Measurements from ENCODE around the gene SMDT1.
A peak's percentile ranks its signal among the peaks of the same experiment; 100 is the strongest.
"Not testable (repeated sequence)": the region's sequence is repeated elsewhere in the genome, so short reads cannot be mapped to it uniquely, and the experiment has no call there.

Gene SMDT1

DNA sequence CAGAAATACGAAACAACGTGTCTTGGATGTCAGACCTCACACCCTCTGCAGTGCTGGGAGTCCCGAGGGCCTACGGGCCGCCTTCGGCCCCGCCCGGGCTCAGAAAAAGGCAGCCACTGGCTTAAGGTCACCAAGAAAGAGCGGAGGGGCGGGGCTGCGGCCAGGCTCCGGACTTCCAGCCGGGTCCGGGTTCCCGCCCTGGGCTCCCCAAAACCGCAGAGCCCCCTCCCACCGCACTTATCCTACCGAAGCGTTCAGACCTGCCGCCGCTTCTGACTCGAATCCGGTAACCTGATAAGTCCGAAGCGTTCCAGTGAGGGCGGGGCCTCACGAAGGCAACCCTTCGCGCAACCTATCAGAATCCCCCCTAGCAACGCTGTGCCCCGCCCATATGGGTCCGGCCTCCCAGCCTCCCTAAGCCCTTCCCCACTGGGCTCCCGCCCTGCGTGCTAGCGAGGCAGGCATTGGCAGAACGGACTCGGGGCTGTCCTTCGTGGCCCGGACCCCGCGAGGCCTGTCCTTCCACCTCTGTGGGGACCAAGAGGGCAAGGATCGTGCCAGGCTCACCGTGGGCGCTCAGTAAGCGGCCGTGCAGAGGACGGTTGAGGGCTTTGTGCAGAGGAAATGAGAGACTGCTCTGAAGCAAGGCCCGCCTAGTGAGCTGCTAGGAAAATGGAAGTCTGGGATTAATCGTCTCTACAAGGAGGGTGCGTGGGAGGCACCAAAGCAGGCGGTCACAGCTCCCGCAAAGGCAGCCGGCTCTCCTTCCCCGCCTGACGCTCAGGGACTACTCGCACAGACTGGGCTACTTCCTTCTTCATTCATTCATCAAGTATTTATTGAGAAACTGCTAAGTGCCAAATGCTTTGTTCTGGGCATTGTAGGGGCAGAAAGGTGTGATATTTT lies 8.7 kb upstream of the SMDT1 start, which contains the start of gene NAGA:
TSS of gene NAGA (minus strand) at position 296 of the 906 bp plus-strand sequence. CDS start 515 bp downstream, outside the sequence.
- DNase-seq: peak; percentile 72

DNA sequence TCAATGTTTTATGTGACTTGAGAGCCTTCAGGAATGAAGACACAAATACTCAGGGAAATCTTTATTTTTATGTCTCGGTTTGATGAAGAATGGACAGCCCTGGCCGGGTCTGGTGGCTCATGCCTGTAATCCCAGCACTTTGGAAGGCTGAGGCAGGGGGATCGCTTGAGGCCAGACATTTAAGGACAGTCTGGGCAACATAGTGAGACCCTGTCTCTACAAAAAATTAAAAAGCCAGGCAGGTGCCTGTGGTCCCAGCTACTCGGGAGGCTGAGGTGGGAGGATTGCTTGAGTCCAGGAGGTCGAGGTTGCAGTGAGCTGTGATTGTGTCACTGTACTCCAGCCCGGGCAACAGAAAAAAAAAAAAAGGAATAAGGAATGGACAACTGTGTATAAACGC lies 8.0 kb upstream of the SMDT1 start:
- DNase-seq: not testable (repeated sequence)

DNA sequence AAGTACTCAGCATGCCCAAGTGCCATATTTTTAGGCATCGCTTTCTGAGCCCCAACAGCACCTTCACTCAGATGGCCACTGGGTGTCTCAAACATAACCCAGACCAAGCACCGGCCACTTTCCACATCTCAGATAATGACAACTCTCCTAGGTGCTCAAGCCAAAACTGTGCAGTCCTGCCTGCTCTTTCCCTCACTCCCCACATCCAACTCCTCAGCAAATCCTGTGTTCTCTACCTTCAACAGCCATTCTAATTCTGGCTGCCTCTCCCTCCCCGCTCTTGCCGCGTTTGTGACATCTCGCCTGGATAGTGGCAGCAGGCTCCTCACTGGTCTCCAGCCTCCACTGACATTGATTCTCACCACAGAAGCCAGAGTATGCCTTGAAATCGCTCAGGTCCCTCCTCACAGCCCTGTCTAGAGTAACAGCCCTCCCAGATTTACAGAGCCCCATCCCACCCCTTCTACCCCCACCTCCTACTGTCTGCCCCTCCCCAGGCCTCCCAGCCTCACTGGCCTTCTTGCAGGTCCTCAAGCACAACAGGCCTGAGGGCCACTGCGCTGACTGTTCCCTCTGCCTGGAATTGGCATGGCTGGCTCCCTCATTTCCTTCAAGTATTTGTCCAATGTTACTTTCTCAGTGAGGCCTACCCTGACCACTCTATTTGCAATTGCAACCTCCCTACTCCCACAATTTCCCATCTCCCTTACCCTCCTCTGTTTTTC lies 6.7 kb upstream of the SMDT1 start:
- no peak for DNase-seq

DNA sequence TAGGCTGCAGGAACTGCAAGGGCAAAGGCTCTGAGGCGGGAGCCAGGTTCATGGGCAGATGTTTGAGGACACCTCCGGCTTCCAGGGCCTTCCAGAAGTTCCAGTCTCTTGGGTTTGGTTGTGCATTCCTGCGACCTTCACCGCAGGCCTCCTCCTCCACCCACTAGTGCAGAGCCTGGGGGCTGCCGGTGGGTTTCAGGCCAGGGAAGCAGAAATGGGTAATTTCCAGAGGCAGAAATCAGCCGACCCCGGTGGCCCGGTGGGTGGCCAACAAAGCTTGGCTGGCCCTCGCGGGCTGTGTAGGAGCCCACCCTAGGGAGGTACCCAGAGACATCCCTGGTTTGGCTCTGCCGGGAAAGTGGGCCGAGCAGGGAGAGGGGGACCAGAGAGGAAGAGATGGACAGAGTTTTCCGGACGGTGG lies 5.9 kb upstream of the SMDT1 start:
- no peak for DNase-seq

DNA sequence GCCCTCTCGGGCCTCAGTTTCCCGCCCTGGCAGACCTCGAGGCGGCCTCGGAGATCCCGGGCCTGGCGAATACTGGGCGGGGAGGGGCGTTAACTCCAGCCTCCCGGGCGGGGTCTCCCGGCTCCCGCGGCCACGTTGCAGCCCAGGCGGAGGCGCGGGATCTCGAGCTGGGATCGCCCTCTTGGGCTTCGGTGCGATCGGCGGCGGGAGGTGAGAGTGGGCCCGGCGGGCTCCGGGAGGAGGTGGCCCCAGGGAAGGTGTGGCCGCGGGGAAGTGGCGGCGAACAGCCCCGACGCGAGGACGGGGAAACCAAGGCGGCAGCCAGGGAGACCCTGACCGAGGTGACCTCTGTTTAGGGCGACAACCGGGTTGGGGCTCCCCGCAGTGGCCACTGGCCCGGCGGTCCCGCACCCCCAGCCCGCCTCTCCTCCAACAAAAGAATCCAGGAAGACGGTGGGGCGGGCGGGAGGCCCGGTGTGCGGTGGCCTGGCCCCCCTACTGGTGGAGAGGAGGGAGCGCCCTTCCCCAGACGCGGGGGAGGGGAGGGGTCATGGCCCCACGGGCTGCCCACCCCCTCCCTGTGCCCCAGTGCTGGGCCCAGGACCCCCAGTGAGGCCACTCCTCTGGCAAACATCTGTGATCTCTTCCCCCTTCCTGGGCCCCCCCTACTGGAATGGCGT lies 5.2 kb upstream of the SMDT1 start, which contains the start of gene PHETA2:
TSS of gene PHETA2 (plus strand) at position 117 of the 680 bp plus-strand sequence. CDS start 3,046 bp downstream, outside the sequence.
- no peak for DNase-seq

DNA sequence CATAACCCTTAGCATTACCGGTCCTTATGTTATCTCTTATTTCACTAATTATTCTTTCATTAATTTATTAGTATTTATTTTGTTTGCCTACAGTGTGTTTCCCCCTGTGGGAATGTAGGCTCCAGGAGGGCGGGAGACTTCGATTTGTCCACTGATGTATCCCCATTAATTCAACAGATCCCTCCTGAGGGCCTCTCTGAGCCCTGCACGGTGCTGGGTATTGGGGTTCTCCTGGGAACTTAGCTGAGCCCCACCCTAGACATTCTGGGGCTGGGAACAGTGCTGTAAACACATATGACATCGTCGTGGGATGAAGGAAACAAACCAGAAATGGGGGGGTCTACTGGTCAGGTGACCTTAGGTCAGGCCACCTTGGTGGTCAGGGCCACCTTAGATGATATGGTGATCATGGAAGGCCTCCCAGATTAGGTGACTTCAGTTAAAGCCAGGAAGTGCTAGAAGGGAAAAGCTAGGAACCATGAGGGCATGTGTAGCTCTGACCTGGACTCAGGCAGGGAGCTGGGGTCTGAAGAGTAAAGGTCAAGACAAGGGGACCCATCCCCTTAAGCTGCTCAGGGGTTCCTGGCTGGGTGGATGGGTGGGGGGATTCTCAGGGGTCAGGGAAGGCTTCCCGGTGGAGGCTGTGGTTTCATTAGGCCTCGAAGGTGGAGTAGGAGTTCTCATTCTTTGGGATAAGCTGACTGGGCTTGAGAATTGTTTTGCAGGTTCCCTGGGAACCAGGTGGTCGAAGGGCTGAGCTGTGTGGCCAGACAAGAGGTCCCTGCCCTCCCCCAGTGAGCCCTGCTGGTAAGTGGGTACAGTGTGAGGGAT lies 4.4 kb upstream of the SMDT1 start:
- no peak for DNase-seq

DNA sequence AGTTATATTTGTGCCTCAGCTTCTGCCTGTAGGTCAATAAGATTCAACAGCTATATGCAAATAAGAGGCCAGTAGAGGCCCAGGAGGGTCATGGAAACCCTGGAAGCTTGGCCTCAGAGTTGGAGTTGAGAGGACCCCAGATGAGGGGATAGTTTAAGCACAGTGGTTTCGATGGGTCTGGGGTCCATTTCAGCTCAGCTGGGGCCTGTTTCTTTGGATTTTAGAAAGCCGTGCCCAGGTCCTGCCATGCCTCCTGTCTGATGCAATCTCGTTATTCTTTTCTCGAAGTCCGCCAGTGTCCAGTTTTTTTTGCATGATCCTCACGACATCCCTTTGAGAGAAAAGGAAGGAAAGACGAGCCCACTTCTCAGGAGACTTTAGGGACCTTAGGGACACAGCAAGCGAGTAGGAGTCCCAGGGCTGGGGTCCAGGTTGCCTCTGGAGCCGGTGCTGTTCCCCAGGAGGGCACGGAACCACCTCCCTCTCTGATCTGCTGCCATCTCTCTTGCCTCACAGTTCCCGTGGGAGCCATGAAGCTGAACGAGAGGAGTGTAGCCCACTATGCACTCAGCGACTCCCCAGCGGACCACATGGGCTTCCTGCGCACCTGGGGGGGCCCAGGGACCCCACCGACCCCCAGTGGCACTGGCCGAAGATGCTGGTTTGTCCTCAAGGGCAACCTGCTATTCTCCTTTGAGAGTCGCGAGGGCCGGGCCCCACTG lies 2.6 kb upstream of the SMDT1 start:
- DNase-seq: no peak

DNA sequence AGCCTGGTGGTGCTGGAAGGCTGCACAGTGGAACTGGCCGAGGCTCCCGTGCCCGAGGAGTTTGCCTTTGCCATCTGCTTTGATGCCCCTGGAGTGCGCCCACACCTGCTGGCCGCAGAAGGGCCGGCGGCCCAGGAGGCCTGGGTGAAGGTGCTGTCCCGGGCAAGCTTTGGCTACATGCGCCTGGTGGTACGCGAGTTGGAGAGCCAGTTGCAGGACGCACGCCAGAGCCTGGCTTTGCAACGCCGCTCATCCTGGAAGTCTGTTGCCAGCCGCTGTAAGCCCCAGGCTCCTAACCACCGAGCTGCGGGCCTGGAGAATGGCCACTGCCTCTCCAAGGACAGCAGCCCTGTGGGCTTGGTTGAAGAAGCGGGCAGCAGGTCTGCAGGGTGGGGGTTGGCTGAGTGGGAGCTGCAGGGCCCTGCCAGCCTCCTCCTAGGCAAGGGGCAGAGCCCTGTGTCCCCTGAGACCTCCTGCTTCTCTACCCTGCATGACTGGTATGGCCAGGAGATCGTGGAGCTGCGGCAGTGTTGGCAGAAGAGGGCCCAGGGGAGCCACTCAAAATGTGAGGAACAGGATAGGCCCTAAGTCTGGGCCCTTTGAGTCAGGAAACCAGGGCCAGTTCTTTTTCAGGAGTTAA lies 1.9 kb upstream of the SMDT1 start:
- DNase-seq: no peak

DNA sequence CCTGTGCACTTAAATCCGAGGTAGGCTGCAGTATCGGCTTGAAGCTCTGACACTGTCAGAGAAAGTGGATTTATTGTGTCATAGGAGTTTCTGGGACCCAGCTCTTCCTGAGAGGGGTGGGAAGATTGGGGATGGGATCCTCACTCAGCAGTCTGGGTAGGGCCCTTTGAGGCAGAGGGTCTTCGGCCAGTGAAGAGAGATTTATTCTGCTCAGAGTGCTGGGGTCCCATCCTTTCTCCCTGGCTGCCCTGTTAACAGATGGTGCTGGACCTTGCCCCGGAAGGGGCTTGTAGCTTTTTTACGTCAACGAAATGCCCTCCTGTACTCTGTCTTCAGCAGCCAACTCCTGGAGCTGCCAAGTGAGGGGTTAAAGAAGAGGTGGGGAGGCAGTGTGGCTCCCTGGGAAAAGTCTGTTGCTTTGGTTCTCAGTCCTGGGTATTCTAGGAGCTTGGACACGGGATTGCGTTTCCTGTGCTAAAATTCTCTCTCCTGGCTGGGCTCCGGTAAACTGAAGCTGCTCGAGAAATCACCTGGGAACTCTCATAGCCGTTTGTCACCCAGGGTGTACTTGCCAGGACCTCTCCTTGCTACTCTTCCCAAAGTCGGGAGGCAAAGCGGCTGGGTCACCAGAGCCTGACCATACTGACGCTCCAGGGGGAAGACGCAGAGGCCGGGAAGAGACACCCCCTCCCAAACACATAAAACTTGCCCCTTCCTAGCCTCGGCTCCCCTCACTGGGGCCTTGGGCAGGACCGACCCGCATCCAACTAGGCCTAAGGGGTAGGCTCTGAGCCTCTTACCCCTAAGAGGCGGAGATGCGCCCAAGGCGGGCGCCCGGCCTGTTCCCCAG lies 806 bp upstream of the SMDT1 start:
- no peak for DNase-seq

DNA sequence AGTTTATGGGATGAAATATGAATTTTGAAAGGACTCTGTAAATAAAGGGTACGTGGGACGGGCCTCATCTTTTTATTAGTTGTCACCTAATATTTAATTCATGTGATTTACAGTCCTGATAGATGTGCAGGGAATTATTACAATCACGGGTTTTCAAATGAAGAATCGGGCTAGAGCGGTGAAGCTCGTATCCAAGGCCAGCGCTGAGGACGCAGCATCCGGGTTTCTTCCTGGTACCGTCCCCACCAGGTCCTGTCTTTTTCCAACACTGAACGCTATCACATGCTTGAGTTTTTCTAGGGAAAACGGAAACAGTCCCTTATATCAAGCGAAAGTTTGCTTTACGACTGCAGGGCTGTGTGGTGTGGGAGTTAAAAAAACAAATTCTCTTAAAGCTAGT lies 787 bp downstream of the SMDT1 start:
- no peak for DNase-seq

DNA sequence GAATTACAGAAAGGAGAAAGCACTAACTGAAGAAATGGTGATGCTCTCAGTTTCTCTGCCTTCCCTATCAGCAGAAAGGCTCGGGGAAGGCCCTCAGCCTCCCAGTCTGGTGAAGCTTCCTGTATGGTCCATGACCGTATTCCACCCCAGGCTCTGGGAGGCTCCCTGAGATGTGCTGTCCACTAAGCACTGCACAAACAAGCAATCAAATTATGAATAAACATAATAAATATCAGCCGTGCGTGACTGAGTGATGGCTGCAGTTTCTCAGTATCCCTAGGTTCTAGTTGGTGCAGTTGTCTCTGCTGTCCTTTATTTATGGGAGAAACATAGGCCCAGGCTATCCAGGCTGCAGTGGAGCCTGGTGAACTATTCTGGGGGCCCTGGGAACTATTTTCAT lies 3.6 kb downstream of the SMDT1 start:
- DNase-seq: no peak

DNA sequence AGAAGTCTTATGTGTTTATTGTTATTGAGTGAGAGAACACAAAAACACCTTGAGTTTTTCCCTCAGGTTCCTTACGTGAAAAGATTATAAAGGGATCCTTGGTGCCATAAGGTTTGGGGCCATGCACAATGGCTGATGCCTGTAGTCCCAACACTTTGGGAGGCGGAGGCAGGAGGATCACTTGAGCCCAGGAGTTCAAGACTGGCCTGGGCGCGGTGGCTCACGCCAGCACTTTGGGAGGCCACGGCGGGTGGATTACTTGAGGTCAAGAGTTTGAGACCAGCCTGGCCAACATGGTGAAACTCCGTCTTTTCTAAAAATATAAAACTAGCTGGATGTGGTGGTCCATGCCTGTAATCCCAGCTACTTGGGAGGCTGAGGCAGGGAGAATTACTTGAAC lies 5.4 kb downstream of the SMDT1 start:
- DNase-seq: no peak

DNA sequence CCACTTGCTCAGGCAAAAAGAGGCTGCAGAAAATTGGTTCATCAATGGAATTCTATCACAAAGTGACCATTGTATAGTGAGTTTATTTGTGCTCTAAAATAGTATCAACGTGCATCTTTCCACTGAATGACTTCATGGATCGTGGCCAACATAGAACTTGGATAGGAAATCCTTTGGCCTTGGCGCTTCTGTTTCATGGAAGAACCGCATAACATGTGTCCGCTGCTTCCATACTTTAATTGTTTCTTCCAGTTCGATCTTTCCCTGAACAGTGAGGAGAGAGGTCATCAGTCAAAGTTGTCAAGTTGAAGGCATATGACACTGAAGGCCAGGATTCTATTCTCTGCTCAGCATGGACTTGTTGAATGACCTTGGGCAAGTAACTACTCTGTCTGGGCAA lies 6.6 kb downstream of the SMDT1 start:
- DNase-seq: no peak

DNA sequence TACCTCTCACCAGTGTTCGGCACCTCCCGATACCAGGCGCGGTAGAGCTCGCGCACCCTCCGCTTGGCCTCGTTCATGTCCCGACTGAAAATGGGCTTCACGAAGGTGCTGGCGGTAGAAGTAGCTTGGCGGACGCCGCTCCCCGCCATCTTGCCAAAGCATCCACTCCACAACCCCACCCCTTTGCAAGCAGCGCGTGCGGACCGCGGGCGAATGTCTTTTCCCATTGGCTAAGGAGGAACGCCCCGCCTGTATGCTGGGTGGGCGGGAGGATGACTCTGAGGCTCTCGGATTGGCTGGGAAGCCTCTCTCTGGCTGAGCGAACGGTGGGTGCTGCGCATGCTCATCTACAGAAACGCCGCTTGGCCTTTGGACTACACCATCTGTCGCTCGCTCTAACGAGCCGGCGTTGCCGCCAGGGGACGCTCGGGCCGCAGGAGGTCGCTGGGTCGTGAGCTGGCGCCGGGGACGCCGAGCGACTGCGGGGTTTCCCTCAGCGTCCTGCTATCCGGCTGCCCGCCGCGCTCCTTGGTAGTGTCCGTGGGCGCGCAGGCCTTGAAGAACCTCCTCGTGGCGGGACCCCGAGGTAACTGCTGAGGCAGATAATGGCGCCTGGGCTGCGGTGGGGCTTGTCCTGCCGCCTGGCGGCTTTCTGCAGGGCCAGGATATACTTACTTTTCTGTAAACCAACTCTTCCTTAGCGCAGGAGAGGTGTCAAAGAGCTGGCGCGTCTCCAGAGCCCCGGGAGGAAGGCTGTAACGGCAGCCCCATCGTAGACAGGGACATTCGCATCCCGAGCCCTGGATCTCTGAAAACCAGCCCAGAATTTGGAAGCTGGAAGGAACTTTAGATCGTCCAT lies 11.3 kb downstream of the SMDT1 start, which contains the start of gene NDUFA6:
TSS of gene NDUFA6 (minus strand) at position 177 of the 859 bp plus-strand sequence. CDS start at position 149, 28 bp downstream.
- DNase-seq: peak; percentile 96

DNA sequence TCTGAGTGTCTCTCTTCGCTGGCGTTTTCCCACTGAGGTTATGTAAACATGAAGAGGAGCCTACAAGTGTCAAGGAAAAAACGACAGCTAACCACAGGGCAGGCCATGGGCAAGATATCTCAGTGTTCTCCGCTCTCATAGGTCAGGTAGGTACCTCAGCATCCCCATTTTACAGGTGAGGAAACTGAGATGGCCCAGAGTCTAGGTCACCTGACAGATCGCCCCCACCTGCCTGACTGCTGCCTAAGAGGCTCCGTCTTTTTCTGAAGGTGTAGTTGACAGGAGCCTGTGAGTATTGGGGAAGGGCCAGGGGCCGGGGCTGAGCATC lies 11.9 kb downstream of the SMDT1 start:
- no peak for DNase-seq

DNA sequence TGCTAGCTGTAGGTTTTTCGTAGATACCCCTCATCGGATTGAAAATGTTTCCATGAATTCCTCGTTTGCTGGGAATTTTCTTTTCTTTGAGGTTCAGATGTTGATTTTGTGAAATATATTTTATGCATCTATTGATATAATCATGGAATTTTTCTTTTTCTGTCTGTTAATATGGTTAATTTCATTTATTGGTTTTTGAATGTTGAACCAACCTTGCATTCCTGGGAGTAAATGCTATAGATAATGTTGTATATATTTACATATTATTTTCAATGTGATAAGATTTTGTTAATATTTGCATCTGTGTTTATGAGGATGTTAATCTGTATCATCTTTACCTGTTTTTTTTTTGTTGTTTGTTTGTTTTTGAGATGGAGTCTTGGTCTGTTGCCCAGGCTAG lies 21.7 kb downstream of the SMDT1 start:
- DNase-seq: no peak

DNA sequence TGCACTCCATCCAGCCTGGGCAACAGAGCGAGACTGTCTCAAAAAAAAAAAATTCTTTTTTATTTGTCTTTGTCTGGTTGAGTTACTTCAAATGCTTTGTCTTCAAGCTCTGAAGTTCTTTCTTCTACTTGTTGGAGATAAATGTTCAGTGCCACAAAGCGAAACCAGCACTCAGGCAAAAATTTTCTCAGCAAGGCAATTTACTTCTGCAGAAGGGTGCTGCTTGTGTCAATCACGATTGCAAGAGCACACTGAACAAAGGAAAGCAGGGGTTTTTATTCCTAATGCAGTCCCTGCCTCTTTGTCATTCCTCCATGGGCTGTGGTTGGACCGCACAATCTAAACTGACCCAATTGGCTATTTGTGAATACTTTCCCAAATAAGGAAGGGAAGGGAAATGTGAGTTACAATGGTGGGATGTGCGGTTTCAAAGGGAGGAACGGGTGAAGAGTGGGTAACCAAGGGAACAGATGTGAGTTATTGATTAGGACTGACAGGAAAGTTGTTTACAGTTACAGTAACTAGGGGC lies 24.9 kb downstream of the SMDT1 start:
- not testable (repeated sequence) for DNase-seq

DNA sequence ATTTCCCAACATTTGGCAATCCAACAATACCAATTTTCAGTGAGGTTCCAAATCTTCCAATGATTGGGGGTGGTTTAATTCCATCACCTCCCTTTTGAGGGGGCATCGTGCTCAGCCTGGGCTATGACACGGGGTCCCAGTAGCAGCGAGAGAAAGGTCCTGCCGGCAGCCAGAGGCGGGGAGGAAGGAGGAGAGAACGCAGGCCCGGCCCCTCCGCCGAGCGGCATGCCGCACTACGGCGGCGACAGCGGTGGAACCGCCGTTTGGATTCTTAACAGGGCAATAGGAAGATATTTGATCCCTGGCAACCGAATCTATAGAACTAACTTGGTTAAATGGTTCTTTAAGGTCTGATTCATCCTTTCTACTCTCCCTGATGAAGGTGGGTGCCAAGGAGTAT lies 29.3 kb downstream of the SMDT1 start:
- no peak for DNase-seq

DNA sequence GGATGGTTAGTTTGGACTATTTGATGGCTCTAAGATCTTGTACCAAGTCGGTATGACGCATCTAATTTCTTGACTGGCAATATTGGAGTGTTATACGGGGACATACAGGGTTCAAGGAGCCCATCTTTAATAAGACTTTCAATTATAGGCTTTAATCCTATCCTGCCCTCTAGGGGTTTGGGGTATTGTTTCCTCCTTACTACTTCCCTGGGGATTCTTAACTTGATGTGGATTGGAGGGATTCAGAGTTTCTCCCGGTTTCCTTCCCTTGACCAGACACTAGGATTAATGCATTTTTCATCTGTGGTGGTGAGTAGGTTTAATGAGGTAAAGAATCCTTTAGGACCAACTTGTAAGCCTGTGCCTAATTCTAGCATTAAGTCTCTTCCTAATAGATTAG lies 32.3 kb downstream of the SMDT1 start:
- DNase-seq: no peak

Data from NCI-H2029 treated with DMSO at 0.1 percent for 48 hours (cell line).